Measurements from ENCODE around the gene RELN. TPM values are rescaled to one million over a fixed set of nuclear protein-coding genes. Genes with fewer than 3 reads are reported as not detected.
"Not testable (repeated sequence)": the region's sequence is repeated elsewhere in the genome, so short reads cannot be mapped to it uniquely, and the experiment has no call there.

Gene RELN
- total and polyA plus RNA-seq, 4 donors, result 0.26 to 3.6 (median 1.4) TPM; not detected in 1

- no peak overlapping the region for H3K4me3 ChIP-seq (ENCODE audit: low read length in 2 of 2)
- H3K36me3 ChIP-seq (ENCODE audit: control insufficient read depth in 1 of 2, insufficient read depth in 2 of 2, low read length in 1 of 2), result no peaks in the 10 kb centered on the region
- ATAC-seq (ENCODE audit: low FRiP score) (no peak), DNase-seq (no peak)
- H3K4me1 ChIP-seq (ENCODE audit: control insufficient read depth in 1 of 2, insufficient read depth in 2 of 2, low read length in 2 of 2), result no peaks in the 10 kb centered on the region
- intact Hi-C loops (cut with DNase I), result no loop called here
- no peaks in the 10 kb centered on the region for H3K27me3 ChIP-seq (ENCODE audit: control insufficient read depth in 1 of 2, insufficient read depth in 2 of 2, low read length in 1 of 2)
- WGBS, 2 donors, result 55 to 72% methylated on average over 1 of the region's 1 CpG
- no peak overlapping the region for H3K27ac ChIP-seq (ENCODE audit: low read depth in 1 of 2, low read length in 2 of 2)
- no peaks in the 10 kb centered on the region for H3K9me3 ChIP-seq (ENCODE audit: control insufficient read depth, low read length)
Measured at GRCh38 chr7:103795107-103795506, 194.4 kb downstream of the RELN start.

GRCh38 chr7:103794424-103794823 is 195.0 kb downstream of the RELN start:
- intact Hi-C loops (cut with DNase I), result no loop called here
- DNase-seq (no peak), ATAC-seq (ENCODE audit: low FRiP score) (no peak)
- 76 to 79% methylated on average over 1 of the region's 1 CpG for WGBS, 2 donors
- Histone ChIP-seq H3K9me3 (ENCODE audit: control insufficient read depth, low read length) (no peaks in the 10 kb centered on the region), H3K27me3 (ENCODE audit: control insufficient read depth in 1 of 2, insufficient read depth in 2 of 2, low read length in 1 of 2) (no peaks in the 10 kb centered on the region), H3K36me3 (ENCODE audit: control insufficient read depth in 1 of 2, insufficient read depth in 2 of 2, low read length in 1 of 2) (no peaks in the 10 kb centered on the region), H3K4me3 (ENCODE audit: low read length in 2 of 2) (no peak overlapping the region), H3K27ac (ENCODE audit: low read depth in 1 of 2, low read length in 2 of 2) (no peak overlapping the region), H3K4me1 (ENCODE audit: control insufficient read depth in 1 of 2, insufficient read depth in 2 of 2, low read length in 2 of 2) (no peaks in the 10 kb centered on the region)

- no peak for ATAC-seq (ENCODE audit: low FRiP score)
- intact Hi-C loops (cut with DNase I), result no loop called here
- no peaks in the 10 kb centered on the region for H3K4me1 ChIP-seq (ENCODE audit: control insufficient read depth in 1 of 2, insufficient read depth in 2 of 2, low read length in 2 of 2)
- H3K36me3 ChIP-seq (ENCODE audit: control insufficient read depth in 1 of 2, insufficient read depth in 2 of 2, low read length in 1 of 2), result no peaks in the 10 kb centered on the region
- H3K27ac ChIP-seq (ENCODE audit: low read depth in 1 of 2, low read length in 2 of 2), result no peak overlapping the region
- no peaks in the 10 kb centered on the region for H3K9me3 ChIP-seq (ENCODE audit: control insufficient read depth, low read length)
- DNase-seq, result no peak
- H3K4me3 ChIP-seq (ENCODE audit: low read length in 2 of 2), result no peak overlapping the region
- H3K27me3 ChIP-seq (ENCODE audit: control insufficient read depth in 1 of 2, insufficient read depth in 2 of 2, low read length in 1 of 2), result no peaks in the 10 kb centered on the region
- 75 to 80% methylated on average over 5 of the region's 5 CpGs for WGBS, 2 donors
Measured at GRCh38 chr7:103793614-103794013, 195.8 kb downstream of the RELN start.

- no peak overlapping the region for H3K27ac ChIP-seq (ENCODE audit: low read depth in 1 of 2, low read length in 2 of 2)
- no peaks in the 10 kb centered on the region for H3K9me3 ChIP-seq (ENCODE audit: control insufficient read depth, low read length)
- no peaks in the 10 kb centered on the region for H3K4me1 ChIP-seq (ENCODE audit: control insufficient read depth in 1 of 2, insufficient read depth in 2 of 2, low read length in 2 of 2)
- intact Hi-C loops (cut with DNase I), result no loop called here
- DNase-seq (no peak), ATAC-seq (ENCODE audit: low FRiP score) (no peak)
- H3K36me3 ChIP-seq (ENCODE audit: control insufficient read depth in 1 of 2, insufficient read depth in 2 of 2, low read length in 1 of 2), result no peaks in the 10 kb centered on the region
- no peak overlapping the region for H3K4me3 ChIP-seq (ENCODE audit: low read length in 2 of 2)
- H3K27me3 ChIP-seq (ENCODE audit: control insufficient read depth in 1 of 2, insufficient read depth in 2 of 2, low read length in 1 of 2), result no peaks in the 10 kb centered on the region
Measured at GRCh38 chr7:103791894-103792293, 197.6 kb downstream of the RELN start.

GRCh38 chr7:103787041-103787440 is 202.4 kb downstream of the RELN start:
- intact Hi-C loops (cut with DNase I); DNase-seq; ATAC-seq (ENCODE audit: low FRiP score); H3K27me3 ChIP-seq (ENCODE audit: control insufficient read depth in 1 of 2, insufficient read depth in 2 of 2, low read length in 1 of 2); H3K36me3 ChIP-seq (ENCODE audit: control insufficient read depth in 1 of 2, insufficient read depth in 2 of 2, low read length in 1 of 2); H3K27ac ChIP-seq (ENCODE audit: low read depth in 1 of 2, low read length in 2 of 2); H3K9me3 ChIP-seq (ENCODE audit: control insufficient read depth, low read length); H3K4me3 ChIP-seq (ENCODE audit: low read length in 2 of 2); H3K4me1 ChIP-seq (ENCODE audit: control insufficient read depth in 1 of 2, insufficient read depth in 2 of 2, low read length in 2 of 2): not testable (repeated sequence)
- WGBS, 2 donors, result 68 to 71% methylated on average over 1 of the region's 1 CpG

GRCh38 chr7:103784646-103785286 is 204.7 kb downstream of the RELN start:
- ATAC-seq (ENCODE audit: low FRiP score), result no peak
- no peak for DNase-seq
- Histone ChIP-seq H3K4me1 (ENCODE audit: control insufficient read depth in 1 of 2, insufficient read depth in 2 of 2, low read length in 2 of 2) (no peaks in the 10 kb centered on the region), H3K27ac (ENCODE audit: low read depth in 1 of 2, low read length in 2 of 2) (no peak overlapping the region), H3K9me3 (ENCODE audit: control insufficient read depth, low read length) (no peaks in the 10 kb centered on the region), H3K36me3 (ENCODE audit: control insufficient read depth in 1 of 2, insufficient read depth in 2 of 2, low read length in 1 of 2) (no peaks in the 10 kb centered on the region), H3K27me3 (ENCODE audit: control insufficient read depth in 1 of 2, insufficient read depth in 2 of 2, low read length in 1 of 2) (no peaks in the 10 kb centered on the region), H3K4me3 (ENCODE audit: low read length in 2 of 2) (no peak overlapping the region)
- intact Hi-C loops (cut with DNase I), result no loop called here
- WGBS, 2 donors, result 40 to 42% methylated on average over 1 of the region's 1 CpG

- Histone ChIP-seq H3K4me1 (ENCODE audit: control insufficient read depth in 1 of 2, insufficient read depth in 2 of 2, low read length in 2 of 2) (no peaks in the 10 kb centered on the region), H3K27ac (ENCODE audit: low read depth in 1 of 2, low read length in 2 of 2) (no peak overlapping the region), H3K4me3 (ENCODE audit: low read length in 2 of 2) (no peak overlapping the region), H3K36me3 (ENCODE audit: control insufficient read depth in 1 of 2, insufficient read depth in 2 of 2, low read length in 1 of 2) (no peaks in the 10 kb centered on the region), H3K27me3 (ENCODE audit: control insufficient read depth in 1 of 2, insufficient read depth in 2 of 2, low read length in 1 of 2) (no peaks in the 10 kb centered on the region), H3K9me3 (ENCODE audit: control insufficient read depth, low read length) (no peaks in the 10 kb centered on the region)
- 65 to 70% methylated on average over 1 of the region's 1 CpG for WGBS, 2 donors
- intact Hi-C loops (cut with DNase I), result no loop called here
- ATAC-seq (ENCODE audit: low FRiP score) (no peak), DNase-seq (no peak)
Measured at GRCh38 chr7:103781409-103781808, 208.0 kb downstream of the RELN start.

- H3K36me3 ChIP-seq (ENCODE audit: control insufficient read depth in 1 of 2, insufficient read depth in 2 of 2, low read length in 1 of 2); H3K9me3 ChIP-seq (ENCODE audit: control insufficient read depth, low read length); H3K27ac ChIP-seq (ENCODE audit: low read depth in 1 of 2, low read length in 2 of 2); H3K27me3 ChIP-seq (ENCODE audit: control insufficient read depth in 1 of 2, insufficient read depth in 2 of 2, low read length in 1 of 2); H3K4me1 ChIP-seq (ENCODE audit: control insufficient read depth in 1 of 2, insufficient read depth in 2 of 2, low read length in 2 of 2); DNase-seq; H3K4me3 ChIP-seq (ENCODE audit: low read length in 2 of 2); intact Hi-C loops (cut with DNase I); ATAC-seq (ENCODE audit: low FRiP score): not testable (repeated sequence)
- 90 to 97% methylated on average over 2 of the region's 2 CpGs for WGBS, 2 donors
Measured at GRCh38 chr7:103780561-103780960, 208.9 kb downstream of the RELN start.

- WGBS, 2 donors, result 69 to 73% methylated on average over 6 of the region's 6 CpGs
- H3K36me3 ChIP-seq (ENCODE audit: control insufficient read depth in 1 of 2, insufficient read depth in 2 of 2, low read length in 1 of 2), result no peaks in the 10 kb centered on the region
Measured at GRCh38 chr7:103777440-103777839, 212.0 kb downstream of the RELN start.

More at GRCh38 chr7:103777440-103777839, 212.0 kb downstream of the RELN start:
- no peak overlapping the region for H3K27ac ChIP-seq (ENCODE audit: low read depth in 1 of 2, low read length in 2 of 2)
- H3K9me3 ChIP-seq (ENCODE audit: control insufficient read depth, low read length), result no peaks in the 10 kb centered on the region
- no peaks in the 10 kb centered on the region for H3K27me3 ChIP-seq (ENCODE audit: control insufficient read depth in 1 of 2, insufficient read depth in 2 of 2, low read length in 1 of 2)
- no peaks in the 10 kb centered on the region for H3K4me1 ChIP-seq (ENCODE audit: control insufficient read depth in 1 of 2, insufficient read depth in 2 of 2, low read length in 2 of 2)
- H3K4me3 ChIP-seq (ENCODE audit: low read length in 2 of 2), result no peak overlapping the region
- ATAC-seq (ENCODE audit: low FRiP score), result no peak
- DNase-seq, result no peak
- intact Hi-C loops (cut with DNase I), result no loop called here

All from aorta (tissue), 5 donors.